Esophagus muscularis mucosa (tissue), 3 donors: Measurements from ENCODE around the gene CARD6.

Source experiments
- CTCF ChIP-seq, 3 experiments: fragments of 200-600 bp in 2 of 3; fragments of 450-650 bp in 1 of 3; sonication (generic) in 2 of 3; IDR thresholded peaks; one replicate each; pipeline ENCODE4 v1.5.1; 2017 to 2019; ENCODE audit warnings: antibody characterized with exemption in 3 of 3, mild to moderate bottlenecking in 2 of 3, moderate library complexity in 1 of 3
- POLR2A ChIP-seq: fragments of 450-650 bp; IDR thresholded peaks from one replicate; pipeline ENCODE4 v1.6.1; 2017; ENCODE audit warnings: antibody characterized with exemption, moderate library complexity, mild to moderate bottlenecking, low read depth

GRCh38 chr5:40823459-40823858 lies 17.7 kb upstream of the CARD6 start:
- TF ChIP-seq POLR2A (no peak), CTCF (IDR thresholded peaks at IDR 0.05) (no peak)
